H1 (cell line): ENCODE results near the gene ZBTB25. TPM values are rescaled to one million over a fixed set of nuclear protein-coding genes. Genes with fewer than 3 reads are reported as not detected.

Source experiments
- CTCF ChIA-PET: fragments of 300-600 bp; sonication (Branson Sonifier 250); formaldehyde crosslinking; loops from one replicate; lab custom pipeline; 2021; ENCODE audit not compliant: partially characterized antibody; lab: Charles Lee
- POLR2A ChIA-PET: fragments of 300-600 bp; sonication (Branson Sonifier 250); formaldehyde crosslinking; loops from one replicate; lab custom pipeline; 2021; ENCODE audit warnings: inconsistent platforms; ENCODE audit not compliant: partially characterized antibody; lab: Charles Lee
- DNase-seq, 2 experiments: peaks; one replicate each; pipeline versions ENCODE4 v3.0.0 to v3.0.0-alpha.2; 2010 to 2022; ENCODE audit warnings: low spot score in 2 of 2, low read depth in 1 of 2, mixed read lengths in 1 of 2
- FAIRE-seq: peaks from 2 replicates; lab custom pipeline; 2011; peaks lifted over from hg19 to GRCh38; lab: Jason Lieb, UNC
- H2AFZ ChIP-seq: 2 replicates; pipeline ENCODE4 v1.8.1; 2012; ENCODE audit warnings: low read length, inconsistent platforms
- H2AK5ac ChIP-seq: 2 replicates; pipeline ENCODE4 v1.6.1; 2013; ENCODE audit warnings: low read depth, low read length
- H2BK120ac ChIP-seq: replicated peaks from 2 replicates; pipeline ENCODE3; 2013; ENCODE audit warnings: low read depth, low read length, inconsistent platforms
- H2BK12ac ChIP-seq: 2 replicates; pipeline ENCODE4 v1.6.1; 2013; ENCODE audit warnings: low read depth, low read length
- H2BK15ac ChIP-seq: 2 replicates; pipeline ENCODE4 v1.6.1; 2013; ENCODE audit warnings: low read length
- H2BK20ac ChIP-seq: 2 replicates; pipeline ENCODE4 v1.6.1; 2013; ENCODE audit warnings: low read length
- H2BK5ac ChIP-seq: 2 replicates; pipeline ENCODE4 v1.6.1; 2013; ENCODE audit warnings: low read depth, low read length
- H3K14ac ChIP-seq: 2 replicates; pipeline ENCODE4 v1.6.1; 2013; ENCODE audit warnings: inconsistent platforms; ENCODE audit not compliant: insufficient read length
- H3K18ac ChIP-seq: 2 replicates; pipeline ENCODE4 v1.6.1; 2013; ENCODE audit warnings: low read length; ENCODE audit errors: extremely low read depth
- H3K23ac ChIP-seq: 2 replicates; pipeline ENCODE4 v1.6.1; 2013; ENCODE audit warnings: inconsistent platforms; ENCODE audit not compliant: insufficient read length
- H3K23me2 ChIP-seq: 2 replicates; pipeline ENCODE4 v1.6.1; 2013; ENCODE audit warnings: low read depth, low read length
- H3K27ac ChIP-seq: 2 replicates; pipeline ENCODE4 v1.6.1; 2011; ENCODE audit warnings: low read depth, low read length, inconsistent platforms
- H3K27me3 ChIP-seq, 4 experiments: replicated peaks in 1 of 4; 1 replicate in 1 of 4; 2 replicates in 3 of 4; pipeline versions ENCODE4 v1.6.1 to v1.8.1; 2011 to 2013; ENCODE audit warnings: low read length in 3 of 4, mild to moderate bottlenecking in 3 of 4, inconsistent platforms in 2 of 4, mixed read lengths in 2 of 4, moderate library complexity in 1 of 4; ENCODE audit not compliant: control insufficient read depth in 3 of 4, insufficient read depth in 3 of 4; ENCODE audit errors: extremely low read depth in 1 of 4
- H3K36me3 ChIP-seq, 4 experiments: 2 replicates each; pipeline versions ENCODE4 v1.6.1 to v1.8.1; 2011 to 2013; ENCODE audit warnings: mild to moderate bottlenecking in 4 of 4, low read length in 3 of 4, moderate library complexity in 2 of 4, control low read depth in 1 of 4, inconsistent platforms in 1 of 4; ENCODE audit not compliant: insufficient read depth in 4 of 4, control insufficient read depth in 2 of 4
- H3K4ac ChIP-seq: replicated peaks from 2 replicates; pipeline ENCODE3; 2013; ENCODE audit warnings: low read length, low read depth, mixed read lengths, inconsistent platforms; ENCODE audit not compliant: insufficient read length
- H3K4me1 ChIP-seq, 4 experiments: replicated peaks in 1 of 4; 1 replicate in 1 of 4; 2 replicates in 3 of 4; pipeline versions ENCODE4 v1.6.1 to v1.8.1; 2011 to 2013; ENCODE audit warnings: low read length in 3 of 4, inconsistent platforms in 2 of 4, mixed read lengths in 1 of 4; ENCODE audit not compliant: insufficient read depth in 4 of 4, control insufficient read depth in 3 of 4
- H3K4me2 ChIP-seq, 2 experiments: 2 replicates each; pipeline versions ENCODE4 v1.6.1 to v1.8.1; 2011 to 2013; ENCODE audit warnings: low read depth in 2 of 2, low read length in 2 of 2, control low read depth in 1 of 2, inconsistent platforms in 1 of 2, mild to moderate bottlenecking in 1 of 2; ENCODE audit not compliant: insufficient read depth in 1 of 2
- H3K4me3 ChIP-seq, 4 experiments: fragments of 200-600, 300-600 bp in 1 of 4; sonication (generic), shearing (Covaris generic), sonication (Bioruptor Twin) in 1 of 4; 2 replicates each; pipeline versions ENCODE4 v1.5.1 to v1.8.1; 2011 to 2016; ENCODE audit warnings: low read length in 4 of 4, low read depth in 3 of 4, control low read depth in 2 of 4, inconsistent platforms in 2 of 4, mild to moderate bottlenecking in 2 of 4, mixed read lengths in 1 of 4, moderate library complexity in 1 of 4; ENCODE audit not compliant: insufficient read depth in 2 of 4; ENCODE audit errors: extremely low read depth in 1 of 4
- H3K56ac ChIP-seq: replicated peaks from 2 replicates; pipeline ENCODE3; 2013; ENCODE audit warnings: low read depth, mild to moderate bottlenecking, mixed read lengths, low read length, inconsistent platforms; ENCODE audit not compliant: insufficient read length
- H3K79me1 ChIP-seq: 2 replicates; pipeline ENCODE4 v1.6.1; 2013; ENCODE audit warnings: low read depth, low read length, control low read depth
- H3K79me2 ChIP-seq, 2 experiments: 2 replicates each; pipeline versions ENCODE4 v1.6.1 to v1.8.1; 2012 to 2013; ENCODE audit warnings: low read length in 2 of 2, mild to moderate bottlenecking in 2 of 2, inconsistent platforms in 1 of 2; ENCODE audit not compliant: insufficient read depth in 2 of 2, control insufficient read depth in 1 of 2
- H3K9ac ChIP-seq, 4 experiments: replicated peaks in 1 of 4; 1 replicate in 1 of 4; 2 replicates in 3 of 4; pipeline versions ENCODE4 v1.6.1 to v1.8.1; 2011 to 2013; ENCODE audit warnings: low read depth in 3 of 4, low read length in 3 of 4, control low read depth in 2 of 4, mild to moderate bottlenecking in 2 of 4, moderate library complexity in 2 of 4, inconsistent platforms in 1 of 4; ENCODE audit errors: extremely low read depth in 1 of 4
- H3K9me3 ChIP-seq, 2 experiments: 2 replicates each; pipeline versions ENCODE4 v1.6.1 to v1.8.1; 2012 to 2013; ENCODE audit warnings: mild to moderate bottlenecking in 2 of 2, moderate library complexity in 2 of 2, control low read depth in 1 of 2, inconsistent platforms in 1 of 2, low read depth in 1 of 2, low read length in 1 of 2, mixed read lengths in 1 of 2; ENCODE audit not compliant: insufficient read depth in 2 of 2
- H4K20me1 ChIP-seq, 2 experiments: replicated peaks in 1 of 2; 2 replicates each; pipeline versions ENCODE3 to v1.8.1; 2011 to 2013; ENCODE audit warnings: inconsistent platforms in 2 of 2, low read length in 2 of 2, mild to moderate bottlenecking in 1 of 2; ENCODE audit not compliant: insufficient read depth in 2 of 2, control insufficient read depth in 1 of 2
- H4K5ac ChIP-seq: 2 replicates; pipeline ENCODE4 v1.6.1; 2013; ENCODE audit warnings: low read length, low read depth, mixed read lengths, inconsistent platforms; ENCODE audit not compliant: insufficient read length
- H4K8ac ChIP-seq: 2 replicates; pipeline ENCODE4 v1.8.0; 2013; ENCODE audit warnings: mild to moderate bottlenecking, moderate library complexity, low read length, inconsistent platforms; ENCODE audit not compliant: insufficient read depth; ENCODE audit errors: extremely low read depth
- H4K91ac ChIP-seq: replicated peaks from 2 replicates; pipeline ENCODE3; 2013; ENCODE audit warnings: low read length, mixed read lengths, inconsistent platforms; ENCODE audit not compliant: insufficient read length
- CBX5 ChIP-seq: fragments of 300-800, 300-1000 bp; sonication (generic); IDR thresholded peaks from 2 replicates; pipeline ENCODE4 v1.7.1; 2016; ENCODE audit warnings: antibody characterized with exemption, low read length, low read depth
- CEBPB ChIP-seq: IDR thresholded peaks from 2 replicates; pipeline ENCODE4 v1.6.1; 2012; ENCODE audit warnings: low read depth, low read length
- CTCF ChIP-seq, 3 experiments: IDR thresholded peaks; 1 replicate in 2 of 3; 2 replicates in 1 of 3; pipeline versions ENCODE4 v1.5.1 to v1.6.1; 2011; ENCODE audit warnings: low read length in 3 of 3, mild to moderate bottlenecking in 3 of 3, inconsistent platforms in 2 of 3, low read depth in 1 of 3, moderate library complexity in 1 of 3; ENCODE audit not compliant: insufficient read depth in 1 of 3; ENCODE audit errors: control extremely low read depth in 1 of 3
- EZH2 ChIP-seq: fragments of 200-600 bp; sonication (generic); IDR thresholded peaks from 2 replicates; pipeline ENCODE4 v1.7.1; 2012; ENCODE audit warnings: low read depth, mild to moderate bottlenecking, moderate library complexity, low read length, inconsistent platforms; ENCODE audit not compliant: severe bottlenecking
- HDAC6 ChIP-seq: IDR thresholded peaks from one replicate; pipeline ENCODE4 v1.7.1; 2012; ENCODE audit warnings: low read depth, mild to moderate bottlenecking, inconsistent platforms, low read length, moderate library complexity
- POLR2A ChIP-seq, 2 experiments: IDR thresholded peaks; 1 replicate in 1 of 2; 2 replicates in 1 of 2; pipeline ENCODE4 v1.6.1; 2011; ENCODE audit warnings: low read depth in 2 of 2, low read length in 2 of 2, mild to moderate bottlenecking in 2 of 2; ENCODE audit errors: control extremely low read depth in 1 of 2
- POLR2AphosphoS5 ChIP-seq: IDR thresholded peaks from 2 replicates; pipeline ENCODE4 v1.6.1; 2011; ENCODE audit warnings: low read depth, low read length
- RNF2 ChIP-seq: fragments of 200-900, 300-1000 bp; sonication (generic); IDR thresholded peaks from 2 replicates; pipeline ENCODE4 v1.7.1; 2016; ENCODE audit warnings: borderline replicate concordance, low read depth, mild to moderate bottlenecking, antibody characterized with exemption, low read length; ENCODE audit not compliant: poor library complexity, severe bottlenecking; ENCODE audit errors: missing control alignments
- TCF12 ChIP-seq: IDR thresholded peaks from 2 replicates; pipeline ENCODE4 v1.6.1; 2011; ENCODE audit warnings: low read depth, mild to moderate bottlenecking, low read length
- WGBS, 2 experiments: shearing (Covaris generic) in 1 of 2; methylation state at CpG; one replicate each; pipeline versions ENCODE4 v1.1.6 to v1.1.7; 2013 to 2015; ENCODE audit warnings: low lambda C conversion rate in 2 of 2, mixed read lengths in 2 of 2, inconsistent platforms in 1 of 2, low coverage in 1 of 2, missing lambda C conversion rate in 1 of 2; ENCODE audit not compliant: insufficient replicate concordance in 2 of 2, insufficient coverage in 1 of 2, insufficient read length in 1 of 2; ENCODE audit errors: extremely low coverage in 1 of 2, missing lambda C conversion rate in 1 of 2; 5-methylcytosine and 5-hydroxymethylcytosine counted together
- polyA plus RNA-seq, 7 experiments: library from polyadenylated mRNA; depleted of rRNA in 3 of 7; stranded (reverse) in 5 of 7; unstranded in 2 of 7; fragments of >200 nt in 5 of 7; fragments of 200-250 nt in 2 of 7; gene quantifications; 1 replicate in 5 of 7; 2 replicates in 1 of 7; 4 replicates in 1 of 7; pipeline versions ENCODE4 v1.2.1 to v1.2.3, GENCODE V29; 2011 to 2013; ENCODE audit warnings: missing spikeins in 2 of 7, mixed read lengths in 2 of 7
- total RNA-seq: library from RNA; stranded (reverse); fragmentation: NEBNext Ultra II Directional; extraction: Animal tissue kit (Norgen Biotek cat#: 25700); gene quantifications from 2 replicates; pipeline ENCODE4 v1.2.1, GENCODE V29; 2021
- TF ChIP-seq, protein P1 (sequence below): IDR thresholded peaks from 2 replicates; pipeline ENCODE4 v1.6.1; 2012; ENCODE audit warnings: inconsistent platforms

The ZBTB25 gene
- total and polyA plus RNA-seq, 2 of the 8 experiments (the other 6 are each of a cell fraction or from before 2014, with no cell fraction given) = 5.4 to 11.4 TPM

GRCh38 chr14:64464651-64465050 is 39.0 kb downstream of the ZBTB25 start:
- no peak for FAIRE-seq
- WGBS, 2 experiments = 8% methylated on average over 6 of the region's 6 CpGs; no CpG with 5 or more reads in 1 of the 2 experiments
- POLR2A ChIA-PET = interaction anchor here (1.1 to 6.1 kb wide), 6 partner anchors 10 to 53 kb away, joined by 3 to 52 read pairs (median 6); partner anchors contain the start of genes ZBTB1 and ZBTB25
- peaks cover 0 to 10% (median 4%) of the 10 kb centered on the region in 4 experiments; a peak in 6 of 8 replicates for H3K36me3 ChIP-seq
- H3K9ac ChIP-seq = peak overlapping the region in 3 of 4 experiments; percentile 5 to 20 (median 6); a peak in 3 of 7 replicates
- no peaks in the 10 kb centered on the region for H3K79me1 ChIP-seq
- no peak overlapping the region for H3K14ac ChIP-seq
- H2BK12ac ChIP-seq = no peak overlapping the region
- peaks cover 2 to 3% of the 10 kb centered on the region in 2 experiments for H4K20me1 ChIP-seq
- CTCF ChIA-PET = interaction anchor here (0.9 to 1.2 kb wide), 2 partner anchors 34 to 46 kb away, joined by 3 read pairs; no protein-coding TSS in a partner anchor
- H4K5ac ChIP-seq = no peak overlapping the region
- no peaks in the 10 kb centered on the region for H3K79me2 ChIP-seq
- H3K4me3 ChIP-seq = peak overlapping the region; percentile 51 to 70 (median 61)
- no peak overlapping the region for H2BK15ac ChIP-seq
- no peak overlapping the region for H2BK20ac ChIP-seq
- no peak overlapping the region for H3K23ac ChIP-seq
- no peak overlapping the region for H3K56ac ChIP-seq
- H3K18ac ChIP-seq = no peak overlapping the region
- 0 out of 2 replicates have a peak overlapping the region, but pooled peaks have one; percentile 83 for H2AFZ ChIP-seq
- peaks cover 13% of the 10 kb centered on the region for H3K23me2 ChIP-seq
- no peak overlapping the region for H3K27ac ChIP-seq
- peaks cover 0 to 6% (median 4%) of the 10 kb centered on the region in 4 experiments; a peak in 4 of 7 replicates for H3K4me1 ChIP-seq
- peak overlapping the region; percentile 85 to 89 for H3K4me2 ChIP-seq
- peak in 1 of 2 experiments; percentile 57 for DNase-seq
- no peak overlapping the region for H4K8ac ChIP-seq
- H2BK120ac ChIP-seq = no peak overlapping the region
- no peak overlapping the region for H4K91ac ChIP-seq
- H2AK5ac ChIP-seq = no peak overlapping the region
- no peaks in the 10 kb centered on the region for H3K9me3 ChIP-seq
- H3K4ac ChIP-seq = no peak overlapping the region
- no peaks in the 10 kb centered on the region for H3K27me3 ChIP-seq
- H2BK5ac ChIP-seq = no peak overlapping the region
- TF ChIP-seq, protein P1, sequence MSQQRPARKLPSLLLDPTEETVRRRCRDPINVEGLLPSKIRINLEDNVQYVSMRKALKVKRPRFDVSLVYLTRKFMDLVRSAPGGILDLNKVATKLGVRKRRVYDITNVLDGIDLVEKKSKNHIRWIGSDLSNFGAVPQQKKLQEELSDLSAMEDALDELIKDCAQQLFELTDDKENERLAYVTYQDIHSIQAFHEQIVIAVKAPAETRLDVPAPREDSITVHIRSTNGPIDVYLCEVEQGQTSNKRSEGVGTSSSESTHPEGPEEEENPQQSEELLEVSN = peak; percentile 23; the same call in 1 of the 2 replicates
- no peak for TF ChIP-seq HDAC6
- TF ChIP-seq RNF2 = no peak
- no peak for TF ChIP-seq CTCF (IDR thresholded peaks at IDR 0.05; ENCODE audit: control extremely low read depth in 1 of 3, insufficient read depth in 1 of 3, low read depth in 1 of 3, low read length in 3 of 3)
- TF ChIP-seq POLR2A (IDR thresholded peaks at IDR 0.05; ENCODE audit: control extremely low read depth in 1 of 2, low read depth in 2 of 2, low read length in 2 of 2) = peak in 1 of 2 experiments; percentile 36; a peak in 1 of 3 replicates
- no peak for TF ChIP-seq CEBPB
- no peak for TF ChIP-seq EZH2
- TF ChIP-seq POLR2AphosphoS5 = 0 out of 2 replicates have a peak, but pooled peaks have one; percentile 29
- TF ChIP-seq TCF12 = no peak
- no peak for TF ChIP-seq CBX5
